Hepatocyte (in vitro differentiated cells): ENCODE results near the gene PRKG1.

Experiments used
- CTCF ChIP-seq: fragments of 200-600 bp; sonication (generic); IDR thresholded peaks from 2 replicates; pipeline ENCODE4 v1.5.1; 2016; ENCODE audit warnings: antibody characterized with exemption, mild to moderate bottlenecking; ENCODE audit not compliant: poor library complexity
- EZH2 ChIP-seq: fragments of 200-600 bp; sonication (generic); IDR thresholded peaks from 2 replicates; pipeline ENCODE4 v1.6.1; 2016; ENCODE audit warnings: antibody characterized with exemption, mild to moderate bottlenecking, borderline replicate concordance

GRCh38 chr10:51313773-51314478 lies 239.6 kb downstream of the PRKG1 start:
- TF ChIP-seq CTCF (no peak), EZH2 (no peak)
